GM23248 (cell line): Measurements from ENCODE around the gene SLC35B1.

Experiments used
- EZH2 ChIP-seq: fragments of 200-600 bp; sonication (generic); IDR thresholded peaks from 2 replicates; pipeline ENCODE4 v1.6.1; 2018; ENCODE audit warnings: antibody characterized with exemption, mild to moderate bottlenecking; ENCODE audit not compliant: insufficient read depth, poor library complexity, severe bottlenecking
- EZH2phosphoT487 ChIP-seq: fragments of 200-600 bp; sonication (generic); IDR thresholded peaks from 2 replicates; pipeline ENCODE4 v1.6.1; 2018; ENCODE audit warnings: antibody characterized with exemption, moderate library complexity, mild to moderate bottlenecking, low read depth; ENCODE audit not compliant: insufficient read depth

- TF ChIP-seq EZH2 (no peak), EZH2phosphoT487 (no peak)
These were observed 34.4 kb upstream of the SLC35B1 start for GRCh38 chr17:49742166-49742638.
